8988T (cell line): Measurements from ENCODE around the gene ANO7.

Experiments used
- DNase-seq: peaks from one replicate; pipeline ENCODE4 v3.0.0; 2011

The ANO7 gene

GRCh38 chr2:241157841-241158545 lies 30.5 kb upstream of the ANO7 start:
- DNase-seq, result no peak

GRCh38 chr2:241158546-241158900 lies 30.0 kb upstream of the ANO7 start:
- DNase-seq, result no peak

GRCh38 chr2:241159116-241159515 lies 29.4 kb upstream of the ANO7 start:
- no peak for DNase-seq

GRCh38 chr2:241160318-241160717 lies 28.2 kb upstream of the ANO7 start:
- no peak for DNase-seq

GRCh38 chr2:241161646-241162281 lies 26.7 kb upstream of the ANO7 start:
- no peak for DNase-seq

- no peak for DNase-seq
These were observed 24.8 kb upstream of the ANO7 start for GRCh38 chr2:241163601-241164118.

- DNase-seq, result no peak
These were observed 20.1 kb upstream of the ANO7 start for GRCh38 chr2:241168366-241168765.

- no peak for DNase-seq
These were observed 14.9 kb upstream of the ANO7 start for GRCh38 chr2:241173557-241173956.

- DNase-seq, result no peak
These were observed 10.7 kb upstream of the ANO7 start for GRCh38 chr2:241177526-241178334.

- DNase-seq, result no peak
These were observed 9.5 kb upstream of the ANO7 start for GRCh38 chr2:241178961-241179360.

- no peak for DNase-seq
These were observed 8.6 kb upstream of the ANO7 start for GRCh38 chr2:241179899-241180298.

GRCh38 chr2:241180495-241180894 lies 8.0 kb upstream of the ANO7 start:
- DNase-seq, result no peak

GRCh38 chr2:241182126-241182525 lies 6.4 kb upstream of the ANO7 start:
- DNase-seq, result no peak

GRCh38 chr2:241182531-241183133 lies 5.8 kb upstream of the ANO7 start:
- no peak for DNase-seq

GRCh38 chr2:241183221-241183620 lies 5.3 kb upstream of the ANO7 start:
- no peak for DNase-seq

GRCh38 chr2:241184901-241185300 lies 3.6 kb upstream of the ANO7 start:
- DNase-seq, result no peak

GRCh38 chr2:241185961-241186360 lies 2.5 kb upstream of the ANO7 start:
- DNase-seq, result no peak

GRCh38 chr2:241187101-241187917 lies 1.2 kb upstream of the ANO7 start:
- no peak for DNase-seq

- no peak for DNase-seq
These were observed 601 bp upstream of the ANO7 start for GRCh38 chr2:241187918-241188234.

GRCh38 chr2:241189093-241189855 lies 797 bp downstream of the ANO7 start:
- DNase-seq, result peak; percentile 24

- no peak for DNase-seq
These were observed 1.4 kb downstream of the ANO7 start for GRCh38 chr2:241189856-241190201.
